GM23338 (cell line): ENCODE data around the gene ZDHHC3. TPM values are rescaled to one million over a fixed set of nuclear protein-coding genes. Genes with fewer than 3 reads are reported as not detected.

Experiments
- ATAC-seq: fragments of 200-7000 bp; cut with Tn5 transposase; 3 replicates; pipeline ENCODE4 v1.9.1; 2020
- DNase-seq: peaks from one replicate; pipeline ENCODE4 v3.0.0-alpha.2; 2015; ENCODE audit warnings: low spot score
- H2AFZ ChIP-seq: fragments of 200-600 bp; sonication (generic); 2 replicates; pipeline ENCODE4 v1.8.0; 2016; ENCODE audit warnings: antibody characterized with exemption, mild to moderate bottlenecking, moderate library complexity
- H3F3A ChIP-seq: fragments of 200-600 bp; sonication (generic); replicated peaks from 2 replicates; pipeline ENCODE4 v1.8.0; 2017; ENCODE audit warnings: antibody characterized with exemption, mixed run types, low read depth
- H3K27ac ChIP-seq: fragments of 200-600 bp; sonication (generic); 2 replicates; pipeline ENCODE4 v1.6.1; 2016; ENCODE audit warnings: low read depth
- H3K27me3 ChIP-seq: fragments of 200-600 bp; sonication (generic); 2 replicates; pipeline ENCODE4 v1.8.0; 2016; ENCODE audit warnings: mild to moderate bottlenecking, mixed run types, moderate library complexity; ENCODE audit not compliant: insufficient read depth
- H3K36me3 ChIP-seq: fragments of 200-600 bp; sonication (generic); 2 replicates; pipeline ENCODE4 v1.8.0; 2016; ENCODE audit warnings: mild to moderate bottlenecking; ENCODE audit not compliant: insufficient read depth
- H3K4me1 ChIP-seq: fragments of 200-600 bp; sonication (generic); 2 replicates; pipeline ENCODE4 v1.8.0; 2016; ENCODE audit warnings: mild to moderate bottlenecking, moderate library complexity; ENCODE audit not compliant: insufficient read depth
- H3K4me2 ChIP-seq: fragments of 200-600 bp; sonication (generic); 2 replicates; pipeline ENCODE4 v1.7.1; 2017; ENCODE audit warnings: mixed run types
- H3K4me3 ChIP-seq: fragments of 200-600 bp; sonication (generic); 2 replicates; pipeline ENCODE4 v1.6.1; 2016; ENCODE audit warnings: mixed run types
- H3K79me2 ChIP-seq: fragments of 200-600 bp; sonication (generic); replicated peaks from 2 replicates; pipeline ENCODE4 v1.8.0; 2017; ENCODE audit warnings: mild to moderate bottlenecking; ENCODE audit not compliant: insufficient read depth
- H3K9me2 ChIP-seq: fragments of 200-600 bp; sonication (generic); 2 replicates; pipeline ENCODE4 v1.8.0; 2017; ENCODE audit not compliant: insufficient read depth
- H4K20me1 ChIP-seq: fragments of 200-600 bp; sonication (generic); replicated peaks from 2 replicates; pipeline ENCODE4 v1.8.0; 2017; ENCODE audit warnings: mild to moderate bottlenecking; ENCODE audit not compliant: insufficient read depth
- H3K27ac Mint-ChIP-seq: 2 replicates; pipeline ENCODE4 v1.8.0; 2020; ENCODE audit warnings: inconsistent platforms, mild to moderate bottlenecking, moderate library complexity, mixed read lengths
- H3K27me3 Mint-ChIP-seq: 3 replicates; pipeline ENCODE4 v1.8.0; 2022; ENCODE audit warnings: low read depth, mild to moderate bottlenecking, moderate library complexity, mixed read lengths, inconsistent platforms; ENCODE audit not compliant: insufficient read depth, poor library complexity
- H3K36me3 Mint-ChIP-seq: 3 replicates; pipeline ENCODE4 v1.8.0; 2021; ENCODE audit warnings: low read depth, mild to moderate bottlenecking, inconsistent platforms, moderate library complexity, mixed read lengths
- H3K4me1 Mint-ChIP-seq: 3 replicates; pipeline ENCODE4 v1.8.0; 2020; ENCODE audit warnings: mild to moderate bottlenecking, inconsistent platforms, mixed read lengths
- H3K4me3 Mint-ChIP-seq: 3 replicates; pipeline ENCODE4 v1.8.0; 2021; ENCODE audit warnings: moderate library complexity, mild to moderate bottlenecking, inconsistent platforms, mixed read lengths
- H3K9me3 Mint-ChIP-seq: 3 replicates; pipeline ENCODE4 v1.8.0; 2020; ENCODE audit warnings: moderate library complexity, mild to moderate bottlenecking, inconsistent platforms, mixed read lengths
- CREB1 ChIP-seq: fragments of 250-450 bp; sonication (Bioruptor Pico); IDR thresholded peaks from 2 replicates; pipeline ENCODE4 v1.5.0; 2020; ENCODE audit warnings: low read depth, mild to moderate bottlenecking, moderate library complexity
- JUNB ChIP-seq: IDR thresholded peaks from one replicate; pipeline ENCODE4 v1.6.1; 2016; ENCODE audit warnings: antibody characterized with exemption; ENCODE audit not compliant: unreplicated experiment
- NANOG ChIP-seq: IDR thresholded peaks from 2 replicates; pipeline ENCODE4 v1.6.1; 2016; ENCODE audit warnings: antibody characterized with exemption, borderline replicate concordance
- POLR2AphosphoS5 ChIP-seq: IDR thresholded peaks from 2 replicates; pipeline ENCODE4 v1.6.1; 2016; ENCODE audit warnings: antibody characterized with exemption, low read depth
- STAT1 ChIP-seq: IDR thresholded peaks from one replicate; pipeline ENCODE4 v1.6.1; 2016; ENCODE audit warnings: antibody characterized with exemption; ENCODE audit not compliant: unreplicated experiment
- ZNF114 ChIP-seq: fragments of 250-450 bp; sonication (Bioruptor Pico); IDR thresholded peaks from 2 replicates; pipeline ENCODE4 v1.5.0; 2020; ENCODE audit warnings: mild to moderate bottlenecking, moderate library complexity
- ZNF331 ChIP-seq: fragments of 250-450 bp; sonication (Bioruptor Pico); IDR thresholded peaks from 2 replicates; pipeline ENCODE4 v1.5.0; 2020; ENCODE audit warnings: low read depth, mild to moderate bottlenecking, moderate library complexity
- polyA plus RNA-seq: library from polyadenylated mRNA; unstranded; fragments of >200 nt; fragmentation: Nextera tagmentation; extraction: Ambion mirVana; gene quantifications from 2 replicates; pipeline ENCODE4 v1.2.1, GENCODE V29; 2016
- total RNA-seq: library from RNA; depleted of rRNA; stranded (reverse); fragments of >200 nt; shearing (Covaris generic); gene quantifications from 2 replicates; pipeline ENCODE4 v1.2.3, GENCODE V29; 2014
- TF ChIP-seq, protein P1 (sequence below): IDR thresholded peaks from one replicate; pipeline ENCODE4 v1.6.1; 2018; ENCODE audit warnings: antibody characterized with exemption; ENCODE audit not compliant: unreplicated experiment
- TF ChIP-seq, protein P2 (sequence below): IDR thresholded peaks from 2 replicates; pipeline ENCODE4 v1.6.1; 2016; ENCODE audit warnings: antibody characterized with exemption
- TF ChIP-seq, protein P3 (sequence below): fragments of 250-450 bp; sonication (Bioruptor Pico); IDR thresholded peaks from 2 replicates; pipeline ENCODE4 v1.5.0; 2020; ENCODE audit warnings: mild to moderate bottlenecking, moderate library complexity

ZDHHC3 gene
- total and polyA plus RNA-seq, 2 experiments from 2014 or later: 28.9 to 84.2 TPM

DNA sequence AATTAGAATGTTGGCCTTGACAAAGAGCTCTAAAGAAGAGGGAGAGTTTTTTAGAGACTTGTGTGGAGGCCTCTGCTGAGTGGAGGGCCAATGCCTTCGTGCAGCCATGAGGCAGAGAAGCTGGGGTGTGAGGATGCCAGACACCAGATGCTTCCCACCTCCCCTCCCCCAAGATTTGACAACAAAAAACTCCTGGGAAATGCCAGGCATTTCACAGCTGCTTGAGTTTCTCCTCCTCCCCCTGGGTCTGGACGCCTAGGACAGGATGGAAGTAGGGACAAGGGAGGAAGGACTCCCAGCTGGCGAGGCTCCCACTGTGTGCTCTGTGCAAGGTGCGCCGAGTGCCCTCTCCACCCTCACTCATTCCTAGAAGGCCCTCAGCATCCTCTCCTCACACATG is 81.5 kb downstream of the ZDHHC3 start:
- no peak overlapping the region for H2AFZ ChIP-seq

More for the DNA sequence above, 81.5 kb downstream of the ZDHHC3 start:
- TF ChIP-seq CREB1 (CRISPR knock-in tag) (no peak), STAT1 (no peak), JUNB (no peak), NANOG (no peak), ZNF114 (CRISPR knock-in tag) (no peak), POLR2AphosphoS5 (no peak), ZNF331 (CRISPR knock-in tag) (no peak)
- TF ChIP-seq, protein P1, sequence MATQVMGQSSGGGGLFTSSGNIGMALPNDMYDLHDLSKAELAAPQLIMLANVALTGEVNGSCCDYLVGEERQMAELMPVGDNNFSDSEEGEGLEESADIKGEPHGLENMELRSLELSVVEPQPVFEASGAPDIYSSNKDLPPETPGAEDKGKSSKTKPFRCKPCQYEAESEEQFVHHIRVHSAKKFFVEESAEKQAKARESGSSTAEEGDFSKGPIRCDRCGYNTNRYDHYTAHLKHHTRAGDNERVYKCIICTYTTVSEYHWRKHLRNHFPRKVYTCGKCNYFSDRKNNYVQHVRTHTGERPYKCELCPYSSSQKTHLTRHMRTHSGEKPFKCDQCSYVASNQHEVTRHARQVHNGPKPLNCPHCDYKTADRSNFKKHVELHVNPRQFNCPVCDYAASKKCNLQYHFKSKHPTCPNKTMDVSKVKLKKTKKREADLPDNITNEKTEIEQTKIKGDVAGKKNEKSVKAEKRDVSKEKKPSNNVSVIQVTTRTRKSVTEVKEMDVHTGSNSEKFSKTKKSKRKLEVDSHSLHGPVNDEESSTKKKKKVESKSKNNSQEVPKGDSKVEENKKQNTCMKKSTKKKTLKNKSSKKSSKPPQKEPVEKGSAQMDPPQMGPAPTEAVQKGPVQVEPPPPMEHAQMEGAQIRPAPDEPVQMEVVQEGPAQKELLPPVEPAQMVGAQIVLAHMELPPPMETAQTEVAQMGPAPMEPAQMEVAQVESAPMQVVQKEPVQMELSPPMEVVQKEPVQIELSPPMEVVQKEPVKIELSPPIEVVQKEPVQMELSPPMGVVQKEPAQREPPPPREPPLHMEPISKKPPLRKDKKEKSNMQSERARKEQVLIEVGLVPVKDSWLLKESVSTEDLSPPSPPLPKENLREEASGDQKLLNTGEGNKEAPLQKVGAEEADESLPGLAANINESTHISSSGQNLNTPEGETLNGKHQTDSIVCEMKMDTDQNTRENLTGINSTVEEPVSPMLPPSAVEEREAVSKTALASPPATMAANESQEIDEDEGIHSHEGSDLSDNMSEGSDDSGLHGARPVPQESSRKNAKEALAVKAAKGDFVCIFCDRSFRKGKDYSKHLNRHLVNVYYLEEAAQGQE: no peak
- TF ChIP-seq, protein P2, sequence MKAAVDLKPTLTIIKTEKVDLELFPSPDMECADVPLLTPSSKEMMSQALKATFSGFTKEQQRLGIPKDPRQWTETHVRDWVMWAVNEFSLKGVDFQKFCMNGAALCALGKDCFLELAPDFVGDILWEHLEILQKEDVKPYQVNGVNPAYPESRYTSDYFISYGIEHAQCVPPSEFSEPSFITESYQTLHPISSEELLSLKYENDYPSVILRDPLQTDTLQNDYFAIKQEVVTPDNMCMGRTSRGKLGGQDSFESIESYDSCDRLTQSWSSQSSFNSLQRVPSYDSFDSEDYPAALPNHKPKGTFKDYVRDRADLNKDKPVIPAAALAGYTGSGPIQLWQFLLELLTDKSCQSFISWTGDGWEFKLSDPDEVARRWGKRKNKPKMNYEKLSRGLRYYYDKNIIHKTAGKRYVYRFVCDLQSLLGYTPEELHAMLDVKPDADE: no peak
- TF ChIP-seq, protein P3, sequence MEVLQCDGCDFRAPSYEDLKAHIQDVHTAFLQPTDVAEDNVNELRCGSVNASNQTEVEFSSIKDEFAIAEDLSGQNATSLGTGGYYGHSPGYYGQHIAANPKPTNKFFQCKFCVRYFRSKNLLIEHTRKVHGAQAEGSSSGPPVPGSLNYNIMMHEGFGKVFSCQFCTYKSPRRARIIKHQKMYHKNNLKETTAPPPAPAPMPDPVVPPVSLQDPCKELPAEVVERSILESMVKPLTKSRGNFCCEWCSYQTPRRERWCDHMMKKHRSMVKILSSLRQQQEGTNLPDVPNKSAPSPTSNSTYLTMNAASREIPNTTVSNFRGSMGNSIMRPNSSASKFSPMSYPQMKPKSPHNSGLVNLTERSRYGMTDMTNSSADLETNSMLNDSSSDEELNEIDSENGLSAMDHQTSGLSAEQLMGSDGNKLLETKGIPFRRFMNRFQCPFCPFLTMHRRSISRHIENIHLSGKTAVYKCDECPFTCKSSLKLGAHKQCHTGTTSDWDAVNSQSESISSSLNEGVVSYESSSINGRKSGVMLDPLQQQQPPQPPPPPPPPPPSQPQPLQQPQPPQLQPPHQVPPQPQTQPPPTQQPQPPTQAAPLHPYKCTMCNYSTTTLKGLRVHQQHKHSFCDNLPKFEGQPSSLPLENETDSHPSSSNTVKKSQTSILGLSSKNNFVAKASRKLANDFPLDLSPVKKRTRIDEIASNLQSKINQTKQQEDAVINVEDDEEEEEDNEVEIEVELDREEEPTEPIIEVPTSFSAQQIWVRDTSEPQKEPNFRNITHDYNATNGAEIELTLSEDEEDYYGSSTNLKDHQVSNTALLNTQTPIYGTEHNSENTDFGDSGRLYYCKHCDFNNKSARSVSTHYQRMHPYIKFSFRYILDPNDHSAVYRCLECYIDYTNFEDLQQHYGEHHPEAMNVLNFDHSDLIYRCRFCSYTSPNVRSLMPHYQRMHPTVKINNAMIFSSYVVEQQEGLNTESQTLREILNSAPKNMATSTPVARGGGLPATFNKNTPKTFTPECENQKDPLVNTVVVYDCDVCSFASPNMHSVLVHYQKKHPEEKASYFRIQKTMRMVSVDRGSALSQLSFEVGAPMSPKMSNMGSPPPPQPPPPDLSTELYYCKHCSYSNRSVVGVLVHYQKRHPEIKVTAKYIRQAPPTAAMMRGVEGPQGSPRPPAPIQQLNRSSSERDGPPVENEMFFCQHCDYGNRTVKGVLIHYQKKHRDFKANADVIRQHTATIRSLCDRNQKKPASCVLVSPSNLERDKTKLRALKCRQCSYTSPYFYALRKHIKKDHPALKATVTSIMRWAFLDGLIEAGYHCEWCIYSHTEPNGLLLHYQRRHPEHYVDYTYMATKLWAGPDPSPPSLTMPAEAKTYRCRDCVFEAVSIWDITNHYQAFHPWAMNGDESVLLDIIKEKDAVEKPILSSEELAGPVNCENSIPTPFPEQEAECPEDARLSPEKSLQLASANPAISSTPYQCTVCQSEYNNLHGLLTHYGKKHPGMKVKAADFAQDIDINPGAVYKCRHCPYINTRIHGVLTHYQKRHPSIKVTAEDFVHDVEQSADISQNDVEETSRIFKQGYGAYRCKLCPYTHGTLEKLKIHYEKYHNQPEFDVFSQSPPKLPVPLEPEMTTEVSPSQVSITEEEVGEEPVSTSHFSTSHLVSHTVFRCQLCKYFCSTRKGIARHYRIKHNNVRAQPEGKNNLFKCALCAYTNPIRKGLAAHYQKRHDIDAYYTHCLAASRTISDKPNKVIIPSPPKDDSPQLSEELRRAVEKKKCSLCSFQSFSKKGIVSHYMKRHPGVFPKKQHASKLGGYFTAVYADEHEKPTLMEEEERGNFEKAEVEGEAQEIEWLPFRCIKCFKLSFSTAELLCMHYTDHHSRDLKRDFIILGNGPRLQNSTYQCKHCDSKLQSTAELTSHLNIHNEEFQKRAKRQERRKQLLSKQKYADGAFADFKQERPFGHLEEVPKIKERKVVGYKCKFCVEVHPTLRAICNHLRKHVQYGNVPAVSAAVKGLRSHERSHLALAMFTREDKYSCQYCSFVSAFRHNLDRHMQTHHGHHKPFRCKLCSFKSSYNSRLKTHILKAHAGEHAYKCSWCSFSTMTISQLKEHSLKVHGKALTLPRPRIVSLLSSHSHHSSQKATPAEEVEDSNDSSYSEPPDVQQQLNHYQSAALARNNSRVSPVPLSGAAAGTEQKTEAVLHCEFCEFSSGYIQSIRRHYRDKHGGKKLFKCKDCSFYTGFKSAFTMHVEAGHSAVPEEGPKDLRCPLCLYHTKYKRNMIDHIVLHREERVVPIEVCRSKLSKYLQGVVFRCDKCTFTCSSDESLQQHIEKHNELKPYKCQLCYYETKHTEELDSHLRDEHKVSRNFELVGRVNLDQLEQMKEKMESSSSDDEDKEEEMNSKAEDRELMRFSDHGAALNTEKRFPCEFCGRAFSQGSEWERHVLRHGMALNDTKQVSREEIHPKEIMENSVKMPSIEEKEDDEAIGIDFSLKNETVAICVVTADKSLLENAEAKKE (CRISPR knock-in tag): no peak
- Mint-ChIP-seq H3K9me3 (no peaks in the 10 kb centered on the region; the same call in 2 of the 3 replicates), H3K4me1 (peaks cover 13% of the 10 kb centered on the region), H3K4me3 (no peak overlapping the region), H3K27me3 (peaks cover 10% of the 10 kb centered on the region), H3K27ac (no peak overlapping the region), H3K36me3 (no peaks in the 10 kb centered on the region)
- no peaks in the 10 kb centered on the region for H3K79me2 ChIP-seq
- no peaks in the 10 kb centered on the region for H3K9me2 ChIP-seq
- H3K4me2 ChIP-seq: no peak overlapping the region
- no peaks in the 10 kb centered on the region for H3F3A ChIP-seq
- H3K27ac ChIP-seq: no peak overlapping the region
- DNase-seq (peak; percentile 51), ATAC-seq (peak; percentile 26; the same call in 1 of the 3 replicates)
- H3K27me3 ChIP-seq: no peaks in the 10 kb centered on the region
- no peaks in the 10 kb centered on the region; the same call in 1 of the 2 replicates for H3K4me1 ChIP-seq
- H3K36me3 ChIP-seq: no peaks in the 10 kb centered on the region
- H4K20me1 ChIP-seq: no peaks in the 10 kb centered on the region
- no peak overlapping the region for H3K4me3 ChIP-seq
